C4-2B (cell line): ENCODE results near the gene GNG3.

Source experiments
- CTCF ChIP-seq: fragments of 450-650 bp; conservative IDR thresholded peaks from 2 replicates; pipeline ENCODE4 v1.5.1; 2017; ENCODE audit warnings: mild to moderate bottlenecking
- ZFX ChIP-seq: fragments of 450-650 bp; IDR thresholded peaks from 2 replicates; pipeline ENCODE4 v1.6.1; 2017

DNA sequence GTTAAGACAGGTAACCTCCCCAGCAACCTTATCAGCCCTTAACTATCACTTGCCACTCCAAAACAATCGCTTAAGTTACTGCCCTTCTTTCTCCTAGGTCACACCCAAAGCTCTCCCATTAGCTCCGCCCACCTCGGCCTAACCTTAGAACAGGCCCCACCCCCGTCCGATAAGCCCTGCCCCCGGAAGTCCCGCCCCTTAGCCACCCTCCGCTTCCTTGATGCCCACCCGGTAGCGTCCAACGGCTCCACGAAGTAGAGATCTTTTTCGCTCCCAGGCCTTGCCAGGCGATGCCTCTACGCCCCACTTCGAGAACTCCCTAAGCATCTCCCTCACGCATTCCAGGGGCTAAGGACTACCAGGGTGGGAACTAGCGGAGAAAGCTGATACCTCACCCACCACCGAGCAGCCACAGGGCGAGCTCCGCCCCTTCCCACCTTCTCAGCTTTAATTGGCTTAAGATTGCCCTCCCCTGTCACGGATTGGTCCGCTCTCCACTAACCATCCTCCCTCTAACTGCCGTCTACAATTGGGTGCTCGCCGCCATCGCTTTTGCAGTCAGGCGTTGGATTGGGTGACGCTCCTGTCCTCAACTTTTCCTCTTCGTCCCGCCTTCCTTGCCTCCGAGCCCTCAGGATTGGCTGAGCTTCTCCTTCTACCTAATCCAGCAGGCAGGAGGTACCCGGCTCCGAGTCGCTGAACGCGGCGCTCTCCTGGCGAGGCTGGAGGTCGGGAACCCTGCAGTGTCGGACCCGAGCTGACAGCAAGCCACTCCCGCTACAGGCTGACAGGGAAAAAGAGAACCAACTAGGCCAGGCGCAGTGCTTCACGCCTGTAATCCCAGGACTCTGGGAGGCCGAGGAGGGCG lies 46.5 kb downstream of the GNG3 start, which contains the start of gene ZBTB3:
- TF ChIP-seq CTCF (no peak), ZFX (no peak)
